HepG2 (cell line): ENCODE measurements around the gene SLC6A9. TPM values are rescaled to one million over a fixed set of nuclear protein-coding genes. Genes with fewer than 3 reads are reported as not detected.
A peak's percentile ranks its signal among the peaks of the same experiment; 100 is the strongest.

ENCODE experiments used
- CEBPZ ChIP-seq: IDR thresholded peaks from 2 replicates; pipeline ENCODE4 v1.6.1; 2012; ENCODE audit warnings: low read length, improper control_type of control experiment
- CREM ChIP-seq, 2 experiments: sonication (generic) in 1 of 2; formaldehyde crosslinking in 1 of 2; IDR thresholded peaks; 2 replicates each; pipeline versions ENCODE4 v1.4.0 to v1.6.1; 2016 to 2020; ENCODE audit warnings: antibody characterized with exemption in 1 of 2, mild to moderate bottlenecking in 1 of 2, missing genetic modification reagents in 1 of 2
- MAZ ChIP-seq, 2 experiments: sonication (generic) in 1 of 2; formaldehyde crosslinking in 1 of 2; IDR thresholded peaks; 2 replicates each; pipeline versions ENCODE4 v1.5.0 to v1.6.1; 2012 to 2020; ENCODE audit warnings: low read depth in 2 of 2, mild to moderate bottlenecking in 2 of 2, borderline replicate concordance in 1 of 2, improper control_type of control experiment in 1 of 2, low read length in 1 of 2, missing genetic modification reagents in 1 of 2, moderate library complexity in 1 of 2
- MIER2 ChIP-seq: IDR thresholded peaks from 2 replicates; pipeline ENCODE4 v1.6.1; 2016; ENCODE audit warnings: missing biosample characterization, missing genetic modification reagents
- MIER3 ChIP-seq: IDR thresholded peaks from 2 replicates; pipeline ENCODE4 v1.6.1; 2016; ENCODE audit warnings: missing compliant biosample characterization, borderline replicate concordance
- NFKB2 ChIP-seq: sonication (generic); formaldehyde crosslinking; IDR thresholded peaks from 2 replicates; pipeline ENCODE4 v1.4.0; 2020; ENCODE audit warnings: missing genetic modification reagents, borderline replicate concordance
- TBP ChIP-seq: sonication (generic); formaldehyde crosslinking; IDR thresholded peaks from 2 replicates; pipeline ENCODE4 v1.5.0; 2020; ENCODE audit warnings: missing genetic modification reagents
- ZBTB46 ChIP-seq: sonication (generic); formaldehyde crosslinking; IDR thresholded peaks from 2 replicates; pipeline ENCODE4 v1.4.0; 2020; ENCODE audit warnings: mild to moderate bottlenecking, missing genetic modification reagents, borderline replicate concordance
- ZNF124 ChIP-seq: sonication (generic); formaldehyde crosslinking; IDR thresholded peaks from 2 replicates; pipeline ENCODE4 v1.4.0; 2020; ENCODE audit warnings: missing genetic modification reagents
- ZNF253 ChIP-seq: sonication (generic); formaldehyde crosslinking; IDR thresholded peaks from 2 replicates; pipeline ENCODE4 v1.8.0; 2022; ENCODE audit warnings: mild to moderate bottlenecking, missing genetic modification reagents, borderline replicate concordance
- ZNF879 ChIP-seq: sonication (generic); formaldehyde crosslinking; IDR thresholded peaks from 2 replicates; pipeline ENCODE4 v1.8.1; 2023; ENCODE audit warnings: missing genetic modification reagents
- polyA plus RNA-seq, 8 experiments: library from polyadenylated mRNA; depleted of rRNA in 3 of 8; stranded (reverse) in 7 of 8; unstranded in 1 of 8; fragments of >200 nt; fragmentation: Illumina TruSeq in 4 of 8; extraction: Trizol in 4 of 8; gene quantifications; 2 replicates each; pipeline versions ENCODE4 v1.2.1 to v1.2.3, GENCODE V29; 2011 to 2016; ENCODE audit warnings: low read depth in 4 of 8, missing spikeins in 1 of 8, mixed read lengths in 1 of 8; ENCODE audit not compliant: insufficient read depth in 1 of 8
- total RNA-seq, 5 experiments: library from RNA; depleted of rRNA; stranded (reverse); fragments of >200 nt; fragmentation: Illumina TruSeq; extraction: Trizol; gene quantifications; 2 replicates each; pipeline ENCODE4 v1.2.3, GENCODE V29; 2016; ENCODE audit warnings: low read depth in 1 of 5
- TF ChIP-seq, protein P1 (sequence below): sonication (generic); formaldehyde crosslinking; IDR thresholded peaks from 2 replicates; pipeline ENCODE4 v1.4.0; 2020; ENCODE audit warnings: missing genetic modification reagents, borderline replicate concordance
- TF ChIP-seq, protein P2 (sequence below): sonication (generic); formaldehyde crosslinking; conservative IDR thresholded peaks from 2 replicates; pipeline ENCODE4 v1.8.0; 2022; ENCODE audit warnings: low read depth, missing genetic modification reagents

Gene SLC6A9
- total and polyA plus RNA-seq, 2 of the 13 experiments (the other 11 are each of a cell fraction or from before 2014, with no cell fraction given): 8.5 to 9.9 TPM

- TF ChIP-seq, protein P1, sequence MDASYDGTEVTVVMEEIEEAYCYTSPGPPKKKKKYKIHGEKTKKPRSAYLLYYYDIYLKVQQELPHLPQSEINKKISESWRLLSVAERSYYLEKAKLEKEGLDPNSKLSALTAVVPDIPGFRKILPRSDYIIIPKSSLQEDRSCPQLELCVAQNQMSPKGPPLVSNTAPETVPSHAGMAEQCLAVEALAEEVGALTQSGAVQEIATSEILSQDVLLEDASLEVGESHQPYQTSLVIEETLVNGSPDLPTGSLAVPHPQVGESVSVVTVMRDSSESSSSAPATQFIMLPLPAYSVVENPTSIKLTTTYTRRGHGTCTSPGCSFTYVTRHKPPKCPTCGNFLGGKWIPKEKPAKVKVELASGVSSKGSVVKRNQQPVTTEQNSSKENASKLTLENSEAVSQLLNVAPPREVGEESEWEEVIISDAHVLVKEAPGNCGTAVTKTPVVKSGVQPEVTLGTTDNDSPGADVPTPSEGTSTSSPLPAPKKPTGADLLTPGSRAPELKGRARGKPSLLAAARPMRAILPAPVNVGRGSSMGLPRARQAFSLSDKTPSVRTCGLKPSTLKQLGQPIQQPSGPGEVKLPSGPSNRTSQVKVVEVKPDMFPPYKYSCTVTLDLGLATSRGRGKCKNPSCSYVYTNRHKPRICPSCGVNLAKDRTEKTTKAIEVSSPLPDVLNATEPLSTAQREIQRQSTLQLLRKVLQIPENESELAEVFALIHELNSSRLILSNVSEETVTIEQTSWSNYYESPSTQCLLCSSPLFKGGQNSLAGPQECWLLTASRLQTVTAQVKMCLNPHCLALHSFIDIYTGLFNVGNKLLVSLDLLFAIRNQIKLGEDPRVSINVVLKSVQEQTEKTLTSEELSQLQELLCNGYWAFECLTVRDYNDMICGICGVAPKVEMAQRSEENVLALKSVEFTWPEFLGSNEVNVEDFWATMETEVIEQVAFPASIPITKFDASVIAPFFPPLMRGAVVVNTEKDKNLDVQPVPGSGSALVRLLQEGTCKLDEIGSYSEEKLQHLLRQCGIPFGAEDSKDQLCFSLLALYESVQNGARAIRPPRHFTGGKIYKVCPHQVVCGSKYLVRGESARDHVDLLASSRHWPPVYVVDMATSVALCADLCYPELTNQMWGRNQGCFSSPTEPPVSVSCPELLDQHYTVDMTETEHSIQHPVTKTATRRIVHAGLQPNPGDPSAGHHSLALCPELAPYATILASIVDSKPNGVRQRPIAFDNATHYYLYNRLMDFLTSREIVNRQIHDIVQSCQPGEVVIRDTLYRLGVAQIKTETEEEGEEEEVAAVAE: no peak; the same call in 1 of the 2 replicates
- TF ChIP-seq ZNF879 (CRISPR knock-in tag): no peak
- no peak for TF ChIP-seq ZNF253 (CRISPR knock-in tag)
- TF ChIP-seq, protein P2, sequence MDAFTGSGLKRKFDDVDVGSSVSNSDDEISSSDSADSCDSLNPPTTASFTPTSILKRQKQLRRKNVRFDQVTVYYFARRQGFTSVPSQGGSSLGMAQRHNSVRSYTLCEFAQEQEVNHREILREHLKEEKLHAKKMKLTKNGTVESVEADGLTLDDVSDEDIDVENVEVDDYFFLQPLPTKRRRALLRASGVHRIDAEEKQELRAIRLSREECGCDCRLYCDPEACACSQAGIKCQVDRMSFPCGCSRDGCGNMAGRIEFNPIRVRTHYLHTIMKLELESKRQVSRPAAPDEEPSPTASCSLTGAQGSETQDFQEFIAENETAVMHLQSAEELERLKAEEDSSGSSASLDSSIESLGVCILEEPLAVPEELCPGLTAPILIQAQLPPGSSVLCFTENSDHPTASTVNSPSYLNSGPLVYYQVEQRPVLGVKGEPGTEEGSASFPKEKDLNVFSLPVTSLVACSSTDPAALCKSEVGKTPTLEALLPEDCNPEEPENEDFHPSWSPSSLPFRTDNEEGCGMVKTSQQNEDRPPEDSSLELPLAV (CRISPR knock-in tag): no peak
- TF ChIP-seq ZBTB46: no peak
- peak; percentile 90 for TF ChIP-seq CREM (IDR thresholded peaks at IDR 0.05)
- TF ChIP-seq CREM (CRISPR knock-in tag; IDR thresholded peaks at IDR 0.05): peak; percentile 47; the same call in 1 of the 2 replicates
- no peak; the same call in 1 of the 2 replicates for TF ChIP-seq MIER3 (CRISPR knock-in tag)
- peak; percentile 61; the same call in 1 of the 2 replicates for TF ChIP-seq TBP (CRISPR knock-in tag)
- TF ChIP-seq NFKB2 (CRISPR knock-in tag): peak; percentile 65; the same call in 1 of the 2 replicates
- no peak for TF ChIP-seq CEBPZ
- TF ChIP-seq MIER2 (CRISPR knock-in tag): no peak
- TF ChIP-seq ZNF124 (CRISPR knock-in tag): peak; percentile 81
- TF ChIP-seq MAZ (IDR thresholded peaks at IDR 0.05; ENCODE audit: borderline replicate concordance, low read depth, low read length): peak; percentile 54; the same call in 1 of the 2 replicates
- peak; percentile 73; the same call in 1 of the 2 replicates for TF ChIP-seq MAZ (CRISPR knock-in tag; IDR thresholded peaks at IDR 0.05; ENCODE audit: low read depth)
Measured at GRCh38 chr1:43974443-43975248, 56.6 kb downstream of the SLC6A9 start, which contains the start of gene ATP6V0B (continued).
